Stimulated activated CD8-positive, alpha-beta memory T cell treated with anti-CD3 and anti-CD28 coated beads, Interleukin-15, amount 100 ng/mL, for 48 hours (primary cell): Measurements from ENCODE around the gene SLC38A3.

Source experiments
- DNase-seq, 2 donors: peaks; one replicate each; pipeline ENCODE4 v3.0.0-alpha.2; 2020; ENCODE audit warnings: low read depth in 2 of 2

Gene SLC38A3

GRCh38 chr3:50192124-50192523 is 12.9 kb upstream of the SLC38A3 start:
- no peak for DNase-seq

GRCh38 chr3:50192689-50193141 is 12.4 kb upstream of the SLC38A3 start:
- peak; percentile 60 to 62 for DNase-seq

GRCh38 chr3:50193286-50193685 is 11.8 kb upstream of the SLC38A3 start:
- no peak for DNase-seq

GRCh38 chr3:50193746-50194127 is 11.3 kb upstream of the SLC38A3 start:
- no peak for DNase-seq

- DNase-seq, result peak; percentile 63 to 70
Observed at GRCh38 chr3:50194128-50194902, 10.8 kb upstream of the SLC38A3 start.

GRCh38 chr3:50194903-50195500 is 10.1 kb upstream of the SLC38A3 start:
- DNase-seq, result peak in 1 of 2 donors; percentile 14

- DNase-seq, result no peak
Observed at GRCh38 chr3:50195501-50196252, 9.4 kb upstream of the SLC38A3 start.

- no peak for DNase-seq
Observed at GRCh38 chr3:50196253-50196801, 8.7 kb upstream of the SLC38A3 start.

GRCh38 chr3:50201573-50202315 is 3.3 kb upstream of the SLC38A3 start:
- DNase-seq, result no peak

GRCh38 chr3:50202353-50203112 is 2.5 kb upstream of the SLC38A3 start:
- DNase-seq, result no peak

- DNase-seq, result no peak
Observed at GRCh38 chr3:50203113-50203808, 1.8 kb upstream of the SLC38A3 start.

- no peak for DNase-seq
Observed at GRCh38 chr3:50203809-50204803, 965 bp upstream of the SLC38A3 start.

GRCh38 chr3:50205413-50206276 is 574 bp downstream of the SLC38A3 start:
- peak in 1 of 2 donors; percentile 12 for DNase-seq

GRCh38 chr3:50207359-50208042 is 2.4 kb downstream of the SLC38A3 start:
- no peak for DNase-seq

- DNase-seq, result no peak
Observed at GRCh38 chr3:50208677-50209344, 3.7 kb downstream of the SLC38A3 start.

- no peak for DNase-seq
Observed at GRCh38 chr3:50210176-50210509, 5.1 kb downstream of the SLC38A3 start.
